HG03175 (cell line): ENCODE results near the gene OXER1.
"Not testable (repeated sequence)": the region's sequence is repeated elsewhere in the genome, so short reads cannot be mapped to it uniquely, and the experiment has no call there.

Experiments
- ATAC-seq: cut with Tn5 transposase; IDR thresholded peaks from one replicate; pipeline ENCODE4 v1.9.1; 2021; ENCODE audit warnings: mild to moderate bottlenecking, moderate library complexity; ENCODE audit not compliant: unreplicated experiment

Gene OXER1

DNA sequence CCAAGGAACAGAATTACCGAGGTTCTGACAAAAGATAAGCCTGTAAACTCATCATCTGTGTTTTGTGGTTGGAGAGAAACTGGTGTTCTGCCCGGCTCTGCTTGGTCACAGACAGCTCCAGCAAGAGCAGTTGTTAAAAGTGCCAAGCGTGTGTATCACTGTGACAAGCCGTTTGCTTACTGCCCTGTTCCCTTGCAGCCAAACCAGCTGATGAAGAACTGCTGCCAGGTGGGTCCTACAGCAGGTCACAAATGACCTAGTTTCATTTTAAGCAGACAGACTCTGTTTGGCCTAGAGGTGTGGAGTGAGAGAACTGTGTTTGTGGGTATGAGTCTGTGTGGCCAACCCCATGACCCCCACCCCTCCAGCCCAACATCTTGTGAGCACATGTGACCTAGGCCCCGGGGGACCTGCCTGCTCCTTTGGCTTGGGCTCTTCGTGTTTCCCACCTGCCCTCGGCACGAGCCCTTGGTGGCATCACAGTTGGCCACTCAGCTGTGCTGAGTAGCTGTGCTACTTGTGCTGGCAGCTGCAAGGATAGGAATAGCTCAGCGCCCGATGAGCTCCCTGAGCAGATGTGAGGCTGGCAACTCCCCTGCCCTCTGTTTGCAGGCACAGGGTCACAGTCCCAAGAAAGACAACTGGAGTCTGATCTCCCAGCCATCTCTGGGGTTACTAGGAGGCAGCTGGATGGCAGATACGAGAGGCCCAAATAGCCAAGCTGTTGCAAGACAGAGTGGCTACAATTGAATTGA, 9.7 kb downstream of the OXER1 start:
- ATAC-seq: peak; percentile 83

- ATAC-seq: no peak
Observed at GRCh38 chr2:42752816-42753813, 10.8 kb downstream of the OXER1 start.

DNA sequence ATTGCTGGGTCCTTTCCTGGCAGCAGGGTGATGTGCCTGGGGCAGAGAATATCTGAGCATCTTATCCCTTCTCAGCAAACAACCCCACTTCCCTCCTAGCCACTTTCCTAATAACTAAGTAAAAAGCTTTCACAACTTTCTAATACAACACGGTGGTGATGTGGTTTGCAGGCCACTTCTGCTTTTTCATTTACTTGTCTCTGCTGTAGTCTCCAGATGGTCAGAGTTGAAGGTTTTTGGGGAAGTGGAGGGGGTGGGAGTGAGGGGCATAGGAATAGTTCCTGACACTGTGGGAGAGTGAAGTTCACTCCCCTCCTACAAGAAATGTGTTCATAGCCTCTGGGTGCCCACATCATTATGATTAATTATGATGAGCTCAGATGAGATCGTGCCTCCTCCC, 11.6 kb downstream of the OXER1 start:
- ATAC-seq: peak; percentile 63

- no peak for ATAC-seq
Observed at GRCh38 chr2:42748840-42749239, 15.1 kb downstream of the OXER1 start.

DNA sequence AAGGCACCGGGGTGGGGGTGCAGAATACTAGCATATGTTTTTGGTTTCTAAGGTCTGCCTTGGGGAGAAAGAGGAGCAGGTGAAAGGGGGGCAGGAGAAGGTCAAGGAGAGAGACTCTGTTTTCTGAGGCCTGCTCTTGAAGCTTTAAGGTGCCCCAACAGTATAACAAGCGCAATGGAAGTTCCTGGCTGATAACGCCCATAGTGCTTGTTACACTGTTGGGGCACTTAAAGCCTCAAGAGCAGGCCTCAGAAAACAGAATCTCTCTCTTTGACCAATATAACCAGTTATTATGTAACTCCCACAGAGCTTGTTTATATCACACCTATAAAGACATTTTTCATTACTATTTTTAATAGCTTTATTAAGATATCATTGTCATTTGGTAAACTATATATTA, 16.5 kb downstream of the OXER1 start:
- no peak for ATAC-seq

DNA sequence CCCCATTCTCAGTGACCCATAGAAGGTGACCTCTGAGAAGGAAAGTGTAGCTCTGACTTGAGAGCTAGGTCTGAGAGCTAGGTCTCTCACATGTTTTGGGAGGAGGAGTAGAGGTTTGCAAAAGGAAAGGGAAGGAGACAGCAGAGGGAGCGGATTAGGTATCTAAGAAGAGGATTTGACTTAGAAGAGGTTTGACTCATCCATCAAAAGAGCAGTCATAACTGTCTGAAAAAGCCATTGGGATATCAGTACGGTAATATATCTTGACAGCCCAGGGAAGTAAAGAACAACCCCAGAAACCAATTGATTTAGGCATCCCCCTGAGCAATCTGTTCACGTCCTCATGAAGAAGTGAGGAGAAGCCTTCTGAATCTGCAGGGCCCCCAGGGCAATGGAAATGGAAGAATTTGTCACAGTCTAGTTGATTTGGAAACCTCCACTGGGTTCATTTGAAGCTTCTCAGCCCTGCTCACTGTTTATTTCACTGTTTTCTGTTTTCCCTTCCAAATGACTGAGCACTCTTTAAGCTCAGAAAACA, 19.3 kb downstream of the OXER1 start:
- ATAC-seq: no peak

DNA sequence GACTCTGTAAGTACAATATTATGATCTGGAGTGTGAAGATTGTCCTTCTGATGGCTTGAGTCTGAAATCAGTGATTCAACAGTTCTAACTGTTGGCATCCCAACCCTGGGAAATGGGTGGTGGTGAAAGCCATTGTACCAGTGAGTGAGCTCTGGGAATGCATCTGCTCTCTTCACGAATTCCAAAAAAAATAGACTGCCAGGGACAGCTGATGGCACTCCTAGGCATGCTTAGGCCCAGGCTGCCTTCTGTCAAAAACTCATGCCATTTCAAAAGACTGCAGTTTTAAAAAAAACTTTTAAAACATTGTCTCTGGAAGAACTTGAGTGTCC, 20.3 kb downstream of the OXER1 start:
- ATAC-seq: no peak

DNA sequence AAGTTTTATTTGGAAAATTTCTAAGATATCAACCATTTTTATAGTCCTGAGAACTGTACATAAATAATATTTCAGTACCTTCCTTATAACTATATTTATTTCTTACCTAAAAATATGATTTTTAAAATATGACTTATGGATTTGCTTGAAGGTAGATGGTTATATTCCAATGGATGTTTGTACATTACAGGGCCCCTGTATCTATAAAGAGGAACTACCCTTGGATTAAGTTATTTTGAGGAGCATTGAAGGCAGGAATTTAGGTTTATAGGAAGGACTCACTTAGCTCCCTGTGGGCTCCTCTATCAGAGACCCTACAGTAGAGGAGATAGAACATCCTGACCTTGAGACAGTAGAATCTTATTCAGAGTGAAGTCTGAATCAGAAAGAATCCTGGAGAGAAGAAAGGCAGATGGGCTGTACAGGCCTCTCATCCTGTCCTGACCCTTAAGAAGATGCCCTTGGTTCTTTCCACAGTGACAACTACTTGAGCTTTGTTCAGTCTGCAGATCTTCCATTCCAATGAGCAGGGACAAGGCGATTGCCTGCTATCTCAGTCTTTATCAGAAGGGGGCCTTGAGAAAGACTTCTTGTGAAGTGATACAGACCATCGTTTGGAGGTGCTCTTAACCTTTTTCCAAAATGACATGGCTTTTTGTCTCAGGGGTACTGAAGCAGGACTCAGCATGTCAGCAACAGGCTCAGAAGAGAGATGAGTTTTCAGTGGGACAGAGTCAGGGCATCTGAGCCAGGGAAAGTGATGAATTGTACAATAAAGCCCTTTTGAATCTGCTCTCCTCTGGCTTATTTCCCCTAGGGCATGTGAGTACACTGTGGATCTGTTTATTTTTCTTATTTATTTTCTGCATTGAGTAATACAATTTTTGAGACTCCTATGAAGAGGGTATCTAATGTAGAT, 20.9 kb downstream of the OXER1 start:
- ATAC-seq: no peak

DNA sequence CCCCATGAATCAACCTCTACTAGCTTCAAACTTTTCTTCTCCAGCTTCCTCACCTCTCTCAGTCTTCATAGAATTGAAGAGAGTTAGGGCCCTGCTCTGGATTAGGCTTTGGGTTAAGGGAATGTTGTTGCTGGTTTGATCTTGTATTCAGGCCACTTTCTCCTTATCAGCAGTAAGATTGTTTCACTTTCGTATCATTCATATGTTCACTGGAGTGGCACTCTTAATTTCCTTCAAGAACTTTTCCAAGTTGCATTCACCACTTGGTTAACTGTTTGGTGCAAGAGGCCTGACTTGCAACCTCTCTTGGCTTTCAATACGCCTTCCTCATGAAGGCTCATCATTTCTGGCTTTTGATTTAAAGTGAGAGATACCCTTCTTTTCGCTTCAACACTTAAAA, 22.8 kb downstream of the OXER1 start:
- ATAC-seq: no peak

- no peak for ATAC-seq
Observed at GRCh38 chr2:42736598-42737322, 27.2 kb downstream of the OXER1 start.

GRCh38 chr2:42733852-42734251, 30.1 kb downstream of the OXER1 start:
- no peak for ATAC-seq

- not testable (repeated sequence) for ATAC-seq
Observed at GRCh38 chr2:42731316-42731715, 32.6 kb downstream of the OXER1 start.

DNA sequence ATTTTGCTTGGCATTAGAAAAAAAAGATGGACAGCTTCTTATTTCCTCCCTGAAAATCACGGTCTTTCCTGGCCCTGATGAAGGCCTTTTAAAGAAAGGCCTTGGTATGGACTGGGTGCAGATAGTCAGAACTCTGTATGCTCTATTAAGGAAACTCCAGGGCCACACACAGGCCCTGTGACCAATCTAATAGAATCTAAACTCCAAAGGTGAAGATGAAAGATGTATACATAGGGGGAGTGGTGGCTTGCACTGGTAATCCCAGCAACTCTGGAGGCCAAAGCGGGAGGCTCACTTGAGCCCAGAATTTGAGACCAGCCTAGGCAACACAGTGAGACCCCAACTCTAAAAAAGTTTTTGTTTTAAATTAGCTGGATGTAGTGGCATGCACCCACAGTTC, 37.3 kb downstream of the OXER1 start:
- ATAC-seq: no peak

GRCh38 chr2:42725657-42726056, 38.3 kb downstream of the OXER1 start:
- ATAC-seq: no peak

DNA sequence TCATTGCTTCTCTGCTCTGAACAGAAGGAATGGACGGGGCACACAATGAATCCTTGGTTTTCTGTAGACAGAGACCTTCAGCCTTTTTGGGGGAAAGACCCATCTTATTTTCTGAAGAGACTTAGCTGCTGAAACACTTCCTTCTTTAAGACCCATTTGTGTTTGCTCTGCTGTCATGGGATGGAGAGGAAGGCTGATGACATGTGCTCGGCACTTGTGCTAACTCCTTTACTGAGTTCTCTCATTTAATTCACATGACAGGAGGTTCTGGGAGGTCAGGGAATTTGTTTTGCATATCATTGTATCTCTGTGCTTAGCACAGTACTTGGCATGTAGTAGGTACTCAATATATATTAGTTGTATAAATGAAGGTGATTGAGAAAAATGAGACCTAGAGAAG, 39.0 kb downstream of the OXER1 start:
- ATAC-seq: no peak

DNA sequence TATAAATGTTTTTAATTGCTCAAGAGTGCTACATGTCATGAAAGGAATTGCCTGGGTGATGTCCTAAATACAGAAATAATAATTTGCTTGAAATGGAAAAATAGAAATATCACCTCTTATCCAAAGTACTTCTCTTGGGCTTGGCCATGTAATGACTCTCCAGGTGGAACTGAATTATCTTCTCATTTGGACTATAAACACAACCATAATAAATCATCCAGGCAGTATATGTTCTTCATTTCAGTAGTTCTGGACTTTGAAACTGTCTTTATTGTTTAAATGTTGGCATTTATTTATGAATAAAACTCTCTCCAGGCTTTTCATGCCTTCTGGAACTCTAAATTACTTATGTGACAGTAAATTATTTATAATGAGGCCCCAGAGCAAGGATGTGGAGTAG, 40.5 kb downstream of the OXER1 start:
- ATAC-seq: no peak

DNA sequence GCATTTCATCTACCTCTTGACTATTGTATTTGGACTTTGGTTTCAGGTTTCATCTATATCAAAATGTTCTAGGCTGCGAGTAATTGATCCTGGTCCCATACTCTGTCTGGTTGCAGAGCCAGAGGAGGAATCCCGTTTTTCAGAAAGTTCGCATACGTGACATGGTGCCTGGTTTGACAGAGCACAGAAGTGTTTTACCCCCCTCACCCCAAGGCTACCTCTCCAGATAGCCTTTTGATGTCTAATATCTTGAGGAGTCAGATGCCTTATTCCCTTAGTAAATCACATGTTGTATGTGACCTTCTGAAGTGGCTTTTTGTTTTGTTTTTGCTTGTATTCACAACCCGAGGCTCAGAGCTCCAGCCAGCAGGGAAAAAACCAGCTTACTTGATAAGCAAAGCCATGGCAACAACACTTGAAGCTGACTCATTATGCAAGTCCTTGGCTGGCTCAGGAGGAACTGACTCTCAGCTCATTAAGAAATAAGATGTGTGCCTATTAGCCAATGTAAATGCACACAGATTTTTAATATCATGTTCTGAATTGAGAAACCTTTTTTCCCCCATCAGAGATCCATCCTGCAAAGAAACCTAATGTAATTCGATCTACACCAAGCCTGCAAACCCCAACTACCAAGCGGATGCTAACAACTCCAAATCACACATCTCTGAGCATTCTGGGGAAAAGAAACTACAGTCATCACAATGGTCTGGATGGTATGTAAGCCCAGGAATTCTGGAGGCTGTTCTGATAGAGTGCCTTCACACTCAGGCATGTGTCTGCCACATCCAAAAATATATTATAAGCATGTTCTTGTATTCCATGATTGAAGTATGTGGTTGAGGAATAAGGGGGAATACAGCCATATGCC, 41.4 kb downstream of the OXER1 start:
- peak; percentile 96 for ATAC-seq

GRCh38 chr2:42721898-42722297, 42.0 kb downstream of the OXER1 start:
- ATAC-seq: peak; percentile 5

- ATAC-seq: no peak
Observed at GRCh38 chr2:42714686-42715085, 49.2 kb downstream of the OXER1 start.
